ENCODE results near the gene ZNF548.

Gene ZNF548

DNA sequence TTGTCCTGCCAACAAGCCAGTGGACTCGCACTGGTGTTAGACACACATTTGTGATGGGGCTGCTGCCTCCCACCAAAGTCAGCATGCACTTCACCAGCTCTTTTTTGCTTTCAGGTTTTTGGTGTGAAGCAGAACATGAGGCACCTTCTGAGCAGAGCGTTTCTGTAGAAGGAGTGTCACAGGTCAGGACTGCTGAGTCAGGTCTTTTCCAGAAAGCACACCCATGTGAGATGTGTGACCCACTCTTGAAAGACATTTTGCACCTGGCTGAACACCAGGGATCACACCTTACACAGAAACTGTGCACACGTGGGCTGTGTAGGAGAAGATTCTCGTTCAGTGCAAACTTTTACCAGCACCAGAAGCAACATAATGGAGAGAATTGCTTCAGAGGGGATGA, 33.7 kb upstream of the ZNF548 start:
- ChIA-PET POLR2A (no interaction called here), CTCF (interaction anchor here (1.3 kb wide), 1 partner anchor 11 kb away, joined by 3 read pairs; no protein-coding TSS in a partner anchor)
- TF ChIP-seq, protein P1, sequence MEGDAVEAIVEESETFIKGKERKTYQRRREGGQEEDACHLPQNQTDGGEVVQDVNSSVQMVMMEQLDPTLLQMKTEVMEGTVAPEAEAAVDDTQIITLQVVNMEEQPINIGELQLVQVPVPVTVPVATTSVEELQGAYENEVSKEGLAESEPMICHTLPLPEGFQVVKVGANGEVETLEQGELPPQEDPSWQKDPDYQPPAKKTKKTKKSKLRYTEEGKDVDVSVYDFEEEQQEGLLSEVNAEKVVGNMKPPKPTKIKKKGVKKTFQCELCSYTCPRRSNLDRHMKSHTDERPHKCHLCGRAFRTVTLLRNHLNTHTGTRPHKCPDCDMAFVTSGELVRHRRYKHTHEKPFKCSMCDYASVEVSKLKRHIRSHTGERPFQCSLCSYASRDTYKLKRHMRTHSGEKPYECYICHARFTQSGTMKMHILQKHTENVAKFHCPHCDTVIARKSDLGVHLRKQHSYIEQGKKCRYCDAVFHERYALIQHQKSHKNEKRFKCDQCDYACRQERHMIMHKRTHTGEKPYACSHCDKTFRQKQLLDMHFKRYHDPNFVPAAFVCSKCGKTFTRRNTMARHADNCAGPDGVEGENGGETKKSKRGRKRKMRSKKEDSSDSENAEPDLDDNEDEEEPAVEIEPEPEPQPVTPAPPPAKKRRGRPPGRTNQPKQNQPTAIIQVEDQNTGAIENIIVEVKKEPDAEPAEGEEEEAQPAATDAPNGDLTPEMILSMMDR (IDR thresholded peaks at IDR 0.05; ENCODE audit: insufficient read depth, low read length, missing control alignments), result no peak
- DNase-seq (ENCODE audit: low read depth, low spot score), result no peak
- H3K4me3 ChIP-seq (ENCODE audit: low read depth, low read length), result no peak overlapping the region

DNA sequence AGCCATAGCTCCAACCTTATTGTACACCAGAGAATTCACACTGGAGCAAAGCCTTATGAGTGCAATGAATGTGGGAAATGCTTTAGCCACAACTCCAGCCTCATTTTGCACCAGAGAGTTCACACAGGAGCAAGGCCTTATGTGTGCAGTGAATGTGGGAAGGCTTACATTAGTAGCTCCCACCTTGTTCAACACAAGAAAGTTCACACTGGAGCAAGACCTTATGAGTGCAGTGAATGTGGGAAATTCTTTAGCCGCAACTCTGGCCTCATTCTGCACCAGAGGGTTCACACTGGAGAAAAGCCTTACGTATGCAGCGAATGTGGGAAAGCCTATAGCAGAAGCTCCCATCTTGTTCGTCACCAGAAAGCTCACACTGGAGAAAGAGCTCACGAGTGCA, 32.2 kb upstream of the ZNF548 start:
- ChIA-PET POLR2A (no interaction called here), CTCF (interaction anchor here (0.7 kb wide), 1 partner anchor 36 kb away, joined by 3 read pairs; no protein-coding TSS in a partner anchor)
- TF ChIP-seq, protein P1 (IDR thresholded peaks at IDR 0.05; ENCODE audit: insufficient read depth, low read length, missing control alignments), result no peak
- no peak for DNase-seq (ENCODE audit: low read depth, low spot score)
- H3K4me3 ChIP-seq (ENCODE audit: low read depth, low read length), result no peak overlapping the region

GRCh38 chr19:57359300-57359699, 30.4 kb upstream of the ZNF548 start:
- CTCF ChIA-PET, result no interaction called here

GRCh38 chr19:57362419-57362818, 27.2 kb upstream of the ZNF548 start:
- DNase-seq (ENCODE audit: low read depth, low spot score), result no peak
- POLR2A ChIA-PET, result interaction anchor here (0.7 to 1.1 kb wide), 4 partner anchors 12 to 171 kb away, joined by 3 to 5 read pairs (median 3); partner anchors contain the start of genes ZNF264, ZNF304 and ZNF548
- peak overlapping the region; percentile 63 for H3K4me3 ChIP-seq (ENCODE audit: low read depth, low read length)
- CTCF ChIA-PET, result interaction anchor here (0.6 to 1.2 kb wide), 2 partner anchors 8 to 770 kb away, joined by 3 read pairs; no protein-coding TSS in a partner anchor
- TF ChIP-seq, protein P1 (IDR thresholded peaks at IDR 0.05; ENCODE audit: insufficient read depth, low read length, missing control alignments), result no peak

More at GRCh38 chr19:57359300-57359699, 30.4 kb upstream of the ZNF548 start:
- H3K4me3 ChIP-seq (ENCODE audit: low read depth, low read length), result no peak overlapping the region
- POLR2A ChIA-PET, result no interaction called here
- DNase-seq (ENCODE audit: low read depth, low spot score), result no peak
- TF ChIP-seq, protein P1 (IDR thresholded peaks at IDR 0.05; ENCODE audit: insufficient read depth, low read length, missing control alignments), result no peak

DNA sequence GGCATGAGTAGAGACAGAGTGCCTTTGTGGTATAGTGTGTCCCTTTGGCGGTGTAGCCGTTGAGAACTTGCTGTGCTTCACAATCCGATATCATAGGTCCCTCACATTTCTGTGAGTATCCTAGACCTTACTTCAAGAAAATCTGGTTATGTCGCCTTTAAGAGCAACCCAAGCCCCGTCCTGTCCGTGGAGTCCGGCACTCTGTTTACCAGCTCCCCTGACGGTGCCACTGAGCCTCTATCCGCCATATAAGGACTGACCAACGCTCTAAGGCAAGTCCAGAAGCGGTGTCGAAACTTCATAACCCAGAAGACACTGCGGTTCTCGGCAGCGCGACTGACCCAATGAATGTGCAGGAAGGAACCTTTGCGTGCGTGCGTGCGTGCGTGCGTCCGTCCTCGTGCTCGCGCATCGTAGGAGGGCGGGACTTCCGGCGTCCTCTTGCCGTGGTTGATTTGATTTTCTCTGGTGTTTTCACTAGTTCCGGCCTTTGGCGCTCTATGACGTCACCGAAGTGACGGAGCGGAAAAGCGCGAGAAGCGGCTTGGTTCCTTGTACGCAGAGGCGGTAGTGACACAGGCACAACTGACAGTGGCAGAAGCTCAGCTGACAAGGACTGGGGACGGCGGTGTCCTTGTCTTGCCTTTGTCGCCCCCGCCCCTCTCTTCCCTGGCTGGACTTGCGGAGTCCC, 26.5 kb upstream of the ZNF548 start, which contains the start of the genes TRAPPC2B and ZNF547:
Gene TRAPPC2B (plus strand): TSS at position 555 of the 691 bp plus-strand sequence. CDS start 1,283 bp downstream, outside the sequence.
Gene ZNF547 (plus strand): TSS at position 555 of the 691 bp plus-strand sequence. CDS start 5,005 bp downstream, outside the sequence.
- POLR2A ChIA-PET, result interaction anchor here (0.7 to 1.1 kb wide), 4 partner anchors 12 to 172 kb away, joined by 3 to 5 read pairs (median 3); partner anchors contain the start of genes ZNF264, ZNF304 and ZNF548
- H3K4me3 ChIP-seq (ENCODE audit: low read depth, low read length), result peak within 1 kb of the TSS; percentile 91
- peak; percentile 97 for DNase-seq (ENCODE audit: low read depth, low spot score)
- CTCF ChIA-PET, result interaction anchor here (0.6 to 1.2 kb wide), 2 partner anchors 9 to 770 kb away, joined by 3 read pairs; no protein-coding TSS in a partner anchor
- TF ChIP-seq, protein P1 (IDR thresholded peaks at IDR 0.05; ENCODE audit: insufficient read depth, low read length, missing control alignments), result no peak

- TF ChIP-seq, protein P1 (IDR thresholded peaks at IDR 0.05; ENCODE audit: insufficient read depth, low read length, missing control alignments), result no peak
Observed at GRCh38 chr19:57363688-57364181, 25.9 kb upstream of the ZNF548 start.

More at GRCh38 chr19:57363688-57364181, 25.9 kb upstream of the ZNF548 start:
- ChIA-PET POLR2A (interaction anchor here (1.0 kb wide), 1 partner anchor 173 kb away, joined by 3 read pairs; the partner anchor contains the start of gene ZNF264), CTCF (no interaction called here)
- DNase-seq (ENCODE audit: low read depth, low spot score), result no peak
- H3K4me3 ChIP-seq (ENCODE audit: low read depth, low read length), result peak overlapping the region; percentile 91

Data from AG04449 (cell line).